ENCODE data around the gene LCAT. TPM values are rescaled to one million over a fixed set of nuclear protein-coding genes. Genes with fewer than 3 reads are reported as not detected.
A peak's percentile ranks its signal among the peaks of the same experiment; 100 is the strongest.

LCAT gene
- total and polyA plus RNA-seq, 8 donors: 23.9 to 37.6 (median 31.5) TPM

DNA sequence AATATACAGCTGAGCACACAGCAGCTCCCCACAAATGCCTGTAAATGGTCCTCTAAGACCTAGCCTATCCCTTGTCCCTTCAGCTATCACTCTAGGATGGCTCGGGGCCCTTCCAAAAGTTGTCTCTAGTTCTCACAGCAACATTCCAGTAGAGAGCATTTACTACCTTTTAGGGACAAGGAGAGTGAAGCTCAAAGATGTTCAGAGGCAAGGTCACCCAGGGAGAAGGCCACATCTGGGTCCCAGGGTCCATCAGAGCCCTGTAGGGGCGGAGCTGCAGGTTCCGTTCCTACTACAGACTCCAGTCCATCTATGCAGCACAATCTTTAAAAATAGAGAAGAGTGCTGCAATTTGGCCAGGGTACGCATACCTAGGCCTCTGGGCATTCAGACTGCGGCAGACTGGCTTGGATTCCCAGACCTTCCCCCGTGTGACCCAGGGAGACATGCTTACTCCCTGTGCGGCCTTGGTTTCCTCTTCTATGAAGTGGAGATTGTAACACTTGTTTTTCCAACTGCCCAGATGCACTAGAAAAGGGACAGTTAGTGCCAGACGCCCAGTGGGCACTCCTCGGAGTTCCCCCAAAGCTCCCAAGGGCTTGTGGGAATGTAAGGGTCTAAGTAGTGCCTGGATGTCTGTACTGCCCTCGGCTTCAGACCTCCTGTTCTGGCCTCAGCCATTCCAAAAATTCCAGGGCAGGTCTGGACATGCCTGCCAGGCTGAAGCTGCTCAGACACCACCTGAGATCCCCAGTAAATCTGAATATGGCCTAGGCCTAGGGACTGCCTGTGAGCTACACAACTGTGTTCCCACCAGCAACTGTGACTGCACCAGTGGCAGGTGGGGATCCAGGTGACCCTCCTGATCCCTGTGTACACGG, 22.0 kb upstream of the LCAT start:
- no peaks in the 10 kb centered on the region for H3K27me3 ChIP-seq
- H3K4me1 ChIP-seq: peaks cover 23 to 74% of the 10 kb centered on the region in 2 donors
- DNase-seq: no peak
- intact Hi-C loops (cut with DNase I): no loop called here
- ATAC-seq: no peak
- H3K9me3 ChIP-seq: no peaks in the 10 kb centered on the region
- peak overlapping the region; percentile 53 to 88 for H3K27ac ChIP-seq
- TF ChIP-seq, protein P1, sequence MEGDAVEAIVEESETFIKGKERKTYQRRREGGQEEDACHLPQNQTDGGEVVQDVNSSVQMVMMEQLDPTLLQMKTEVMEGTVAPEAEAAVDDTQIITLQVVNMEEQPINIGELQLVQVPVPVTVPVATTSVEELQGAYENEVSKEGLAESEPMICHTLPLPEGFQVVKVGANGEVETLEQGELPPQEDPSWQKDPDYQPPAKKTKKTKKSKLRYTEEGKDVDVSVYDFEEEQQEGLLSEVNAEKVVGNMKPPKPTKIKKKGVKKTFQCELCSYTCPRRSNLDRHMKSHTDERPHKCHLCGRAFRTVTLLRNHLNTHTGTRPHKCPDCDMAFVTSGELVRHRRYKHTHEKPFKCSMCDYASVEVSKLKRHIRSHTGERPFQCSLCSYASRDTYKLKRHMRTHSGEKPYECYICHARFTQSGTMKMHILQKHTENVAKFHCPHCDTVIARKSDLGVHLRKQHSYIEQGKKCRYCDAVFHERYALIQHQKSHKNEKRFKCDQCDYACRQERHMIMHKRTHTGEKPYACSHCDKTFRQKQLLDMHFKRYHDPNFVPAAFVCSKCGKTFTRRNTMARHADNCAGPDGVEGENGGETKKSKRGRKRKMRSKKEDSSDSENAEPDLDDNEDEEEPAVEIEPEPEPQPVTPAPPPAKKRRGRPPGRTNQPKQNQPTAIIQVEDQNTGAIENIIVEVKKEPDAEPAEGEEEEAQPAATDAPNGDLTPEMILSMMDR (IDR thresholded peaks at IDR 0.05): no peak
- H3K36me3 ChIP-seq: peaks cover 0 to 18% of the 10 kb centered on the region in 2 donors
- peak overlapping the region in 1 of 2 donors; percentile 81 for H3K4me3 ChIP-seq

DNA sequence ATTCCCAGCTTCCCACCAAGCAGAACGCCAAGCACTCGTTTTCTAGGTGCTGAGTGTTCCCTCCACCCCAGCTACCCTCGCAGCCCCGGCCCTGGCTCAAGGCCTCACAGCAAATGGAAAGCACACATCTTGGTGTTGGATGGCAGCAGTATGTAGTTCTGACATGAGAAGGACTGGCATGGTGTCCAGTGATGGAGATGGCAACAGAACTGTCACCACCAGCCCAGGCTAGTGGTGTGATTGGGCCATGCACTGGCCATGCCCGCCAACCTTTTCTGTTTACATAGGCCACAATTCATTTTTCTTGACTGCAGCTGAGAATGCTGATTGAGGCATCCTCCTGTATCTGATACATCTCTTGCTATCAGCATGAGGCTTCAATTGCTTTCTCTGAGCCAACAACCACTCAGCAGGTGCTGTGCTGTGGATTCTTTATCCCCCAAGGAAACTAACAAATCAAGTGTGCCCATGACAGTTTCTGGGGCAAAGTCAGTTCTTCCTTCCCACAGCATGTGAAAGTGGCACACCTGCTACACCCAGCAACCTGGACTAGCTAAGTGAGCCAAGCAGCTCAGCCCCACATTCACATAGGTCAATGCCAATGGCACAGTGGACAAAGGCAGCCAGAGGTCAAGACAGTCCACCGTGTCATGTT, 20.7 kb upstream of the LCAT start:
- no peak for DNase-seq
- ATAC-seq: no peak
- TF ChIP-seq, protein P1 (IDR thresholded peaks at IDR 0.05): no peak
- Histone ChIP-seq H3K4me3 (no peak overlapping the region), H3K27me3 (no peaks in the 10 kb centered on the region), H3K9me3 (no peaks in the 10 kb centered on the region), H3K27ac (peak overlapping the region; percentile 13 to 26), H3K4me1 (peaks cover 32 to 87% of the 10 kb centered on the region in 2 donors), H3K36me3 (peaks cover 0 to 31% of the 10 kb centered on the region in 2 donors)
- intact Hi-C loops (cut with DNase I): no loop called here

DNA sequence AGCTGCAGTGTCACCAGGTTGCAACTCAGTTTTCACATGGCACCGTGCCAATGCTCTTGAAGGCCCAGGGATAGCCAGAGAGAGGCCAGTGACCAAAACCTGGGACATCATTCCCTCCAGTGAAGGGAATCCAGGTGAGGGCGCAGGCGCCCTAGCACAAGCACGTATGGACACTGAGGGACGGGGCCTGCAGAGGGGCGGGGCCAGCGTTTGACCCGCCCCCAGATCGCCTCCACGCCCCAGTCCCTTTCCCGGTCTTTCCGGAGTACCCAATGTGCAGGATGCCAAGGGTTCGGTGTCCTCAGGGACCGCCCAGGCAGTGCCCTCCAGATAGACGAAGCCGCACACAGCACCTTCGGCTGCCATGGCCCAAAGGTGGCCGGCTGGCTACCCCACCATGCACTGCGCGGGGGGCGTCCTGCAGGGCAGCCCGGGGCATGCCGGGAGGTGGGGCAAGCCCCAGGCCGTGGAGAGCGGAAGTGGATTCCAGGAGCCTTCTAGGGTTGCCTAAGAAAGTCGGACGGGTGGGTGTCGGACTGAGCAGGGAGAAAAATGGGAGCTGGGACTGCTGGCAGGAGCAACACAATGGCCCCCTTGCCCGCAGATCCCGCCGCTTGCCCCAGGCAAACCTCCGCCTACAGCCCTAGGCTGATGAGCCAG, 19.9 kb upstream of the LCAT start:
- intact Hi-C loops (cut with DNase I): no loop called here
- peaks cover 34 to 87% of the 10 kb centered on the region in 2 donors for H3K4me1 ChIP-seq
- H3K9me3 ChIP-seq: no peaks in the 10 kb centered on the region
- no peaks in the 10 kb centered on the region for H3K27me3 ChIP-seq
- ATAC-seq (no peak), DNase-seq (peak in 1 of 4 donors; percentile 79)
- H3K4me3 ChIP-seq: peak overlapping the region in 1 of 2 donors; percentile 20
- TF ChIP-seq, protein P1 (IDR thresholded peaks at IDR 0.05): no peak
- H3K27ac ChIP-seq: peak overlapping the region; percentile 26 to 39
- peaks cover 0 to 39% of the 10 kb centered on the region in 2 donors for H3K36me3 ChIP-seq

DNA sequence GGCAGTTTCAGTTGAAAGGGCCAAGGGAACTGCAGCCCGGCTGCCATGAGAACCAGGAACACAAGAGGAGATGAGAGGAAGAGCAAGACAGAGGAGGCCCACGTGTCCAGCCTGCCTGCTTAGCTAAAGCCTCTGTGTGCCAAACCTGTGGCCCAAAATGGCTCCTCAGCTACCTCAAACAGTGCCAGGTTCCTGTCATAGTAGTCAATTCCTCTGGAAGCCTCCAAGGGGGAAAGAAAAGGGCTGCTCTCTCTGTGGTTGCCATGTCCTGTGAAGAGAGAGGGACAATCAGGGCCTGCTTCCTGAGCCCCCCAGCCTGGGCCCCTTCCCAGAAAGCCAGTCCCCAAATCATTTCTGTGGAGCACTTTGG, 19.4 kb upstream of the LCAT start:
- TF ChIP-seq, protein P1 (IDR thresholded peaks at IDR 0.05): no peak
- H3K36me3 ChIP-seq: peaks cover 0 to 44% of the 10 kb centered on the region in 2 donors
- ATAC-seq (no peak), DNase-seq (no peak)
- peaks cover 34 to 89% of the 10 kb centered on the region in 2 donors for H3K4me1 ChIP-seq
- H3K4me3 ChIP-seq: no peak overlapping the region
- H3K9me3 ChIP-seq: no peaks in the 10 kb centered on the region
- intact Hi-C loops (cut with DNase I): no loop called here
- peak overlapping the region in 1 of 2 donors; percentile 39 for H3K27ac ChIP-seq
- H3K27me3 ChIP-seq: no peaks in the 10 kb centered on the region

Measured in left lung (tissue), 10 donors.